A549 (cell line): Measurements from ENCODE around the gene HIKESHI. TPM values are rescaled to one million over a fixed set of nuclear protein-coding genes. Genes with fewer than 3 reads are reported as not detected.
A peak's percentile ranks its signal among the peaks of the same experiment; 100 is the strongest.

Experiments used
- ATAC-seq, 2 experiments: fragments of 200-7000 bp in 1 of 2; fragments of >200 bp in 1 of 2; cut with Nextera tagmentation in 1 of 2; cut with Tn5 transposase in 1 of 2; 3 replicates each; pipeline versions ENCODE4 v1.8.0 to v1.9.1; 2018 to 2020; ENCODE audit warnings: mild to moderate bottlenecking in 1 of 2, moderate library complexity in 1 of 2
- CTCF ChIA-PET: fragments of 300-600 bp; sonication (Branson Sonifier 250); formaldehyde crosslinking; extraction: SDS; loops from one replicate; lab custom pipeline; 2021; ENCODE audit warnings: antibody characterized with exemption, inconsistent platforms; lab: Yijun Ruan, JAX
- POLR2A ChIA-PET: fragments of 350-600 bp; formaldehyde crosslinking; extraction: SDS; loops from one replicate; lab custom pipeline; 2021; ENCODE audit warnings: antibody characterized with exemption, inconsistent platforms; lab: Yijun Ruan, JAX
- DNase-seq, 2 experiments: peaks; one replicate each; pipeline versions ENCODE4 v3.0.0 to v3.0.0-alpha.2; 2011 to 2016; ENCODE audit warnings: low read depth in 1 of 2, low spot score in 1 of 2
- FAIRE-seq: peaks from 2 replicates; lab custom pipeline; 2011; peaks lifted over from hg19 to GRCh38; lab: Jason Lieb, UNC
- H3K27ac ChIP-seq, 2 experiments: fragments of >200 bp; sonication (Bioruptor Twin); formaldehyde crosslinking; 3 replicates each; pipeline ENCODE4 v1.5.1; 2016 to 2017
- H3K4me1 ChIP-seq: fragments of >200 bp; sonication (Bioruptor Twin); formaldehyde crosslinking; 3 replicates; pipeline ENCODE4 v1.6.1; 2016
- H3K4me2 ChIP-seq: fragments of >200 bp; sonication (Bioruptor Twin); formaldehyde crosslinking; 3 replicates; pipeline ENCODE4 v1.6.1; 2016
- H3K4me3 ChIP-seq: fragments of >200 bp; sonication (Bioruptor Twin); formaldehyde crosslinking; 3 replicates; pipeline ENCODE4 v1.5.1; 2016
- H3K9me3 ChIP-seq: fragments of >200 bp; sonication (Bioruptor Twin); formaldehyde crosslinking; 3 replicates; pipeline ENCODE4 v1.6.1; 2016
- BCL3 ChIP-seq: fragments of >200 bp; sonication (Bioruptor Twin); formaldehyde crosslinking; IDR thresholded peaks from 3 replicates; pipeline ENCODE4 v1.6.1; 2016
- CBX2 ChIP-seq: fragments of 200-600 bp; sonication (generic); IDR thresholded peaks from 2 replicates; pipeline ENCODE4 v1.6.1; 2016; ENCODE audit warnings: low read depth, mild to moderate bottlenecking, borderline replicate concordance
- CHD2 ChIP-seq: fragments of 150-350 bp; IDR thresholded peaks from 2 replicates; pipeline ENCODE4 v1.6.1; 2014; ENCODE audit warnings: low read length; ENCODE audit not compliant: partially characterized antibody
- CHD4 ChIP-seq: fragments of 200-600 bp; sonication (generic); IDR thresholded peaks from 2 replicates; pipeline ENCODE4 v1.6.1; 2016; ENCODE audit warnings: antibody characterized with exemption, mild to moderate bottlenecking, borderline replicate concordance
- EP300 ChIP-seq, 2 experiments: fragments of >200 bp; sonication (Bioruptor Twin); formaldehyde crosslinking; IDR thresholded peaks; 2 replicates in 1 of 2; 3 replicates in 1 of 2; pipeline ENCODE4 v1.6.1; 2016 to 2017
- FOSL2 ChIP-seq, 2 experiments: fragments of 450-650 bp in 1 of 2; fragments of >200 bp in 1 of 2; sonication (Bioruptor Twin) in 1 of 2; formaldehyde crosslinking; IDR thresholded peaks; 2 replicates each; pipeline versions ENCODE4 v1.5.0 to v1.6.1; 2016 to 2020; ENCODE audit warnings: mild to moderate bottlenecking in 1 of 2, moderate library complexity in 1 of 2
- HMGXB4 ChIP-seq: fragments of 250-450 bp; sonication (Bioruptor Pico); IDR thresholded peaks from 2 replicates; pipeline ENCODE4 v1.5.0; 2021; ENCODE audit warnings: mild to moderate bottlenecking, moderate library complexity, borderline replicate concordance
- HOXA7 ChIP-seq: fragments of 250-450 bp; sonication (Bioruptor Pico); IDR thresholded peaks from 2 replicates; pipeline ENCODE4 v1.5.0; 2020; ENCODE audit warnings: mild to moderate bottlenecking, moderate library complexity
- HOXB5 ChIP-seq: fragments of 250-450 bp; sonication (Bioruptor Pico); IDR thresholded peaks from 2 replicates; pipeline ENCODE4 v1.5.0; 2020; ENCODE audit warnings: mild to moderate bottlenecking, moderate library complexity
- JUN ChIP-seq, 2 experiments: fragments of >200 bp; sonication (Bioruptor Twin); formaldehyde crosslinking; IDR thresholded peaks; 2 replicates in 1 of 2; 3 replicates in 1 of 2; pipeline ENCODE4 v1.6.1; 2016 to 2017
- JUNB ChIP-seq: fragments of >200 bp; sonication (Bioruptor Twin); formaldehyde crosslinking; IDR thresholded peaks from 2 replicates; pipeline ENCODE4 v1.6.1; 2016
- KDM5A ChIP-seq: fragments of 200-600 bp; sonication (generic); IDR thresholded peaks from 2 replicates; pipeline ENCODE4 v1.6.1; 2016; ENCODE audit warnings: antibody characterized with exemption, mild to moderate bottlenecking
- MAX ChIP-seq: IDR thresholded peaks from 2 replicates; pipeline ENCODE4 v1.6.1; 2012
- PBX3 ChIP-seq: IDR thresholded peaks from 2 replicates; pipeline ENCODE4 v1.6.1; 2012
- PHF8 ChIP-seq: fragments of 200-600 bp; sonication (generic); IDR thresholded peaks from 2 replicates; pipeline ENCODE4 v1.6.1; 2016; ENCODE audit warnings: low read depth, mild to moderate bottlenecking, antibody characterized with exemption, moderate library complexity, borderline replicate concordance
- POLR2A ChIP-seq: IDR thresholded peaks from 2 replicates; pipeline ENCODE4 v1.6.1; 2012; ENCODE audit warnings: mild to moderate bottlenecking, low read length
- RCOR1 ChIP-seq: fragments of 150-350 bp; IDR thresholded peaks from 2 replicates; pipeline ENCODE4 v1.6.1; 2014; ENCODE audit warnings: antibody characterized with exemption, low read length, low read depth
- REST ChIP-seq: fragments of 200-600 bp; sonication (generic); IDR thresholded peaks from 2 replicates; pipeline ENCODE4 v1.6.1; 2016; ENCODE audit warnings: antibody characterized with exemption, mild to moderate bottlenecking, moderate library complexity
- USF2 ChIP-seq: fragments of 450-650 bp; IDR thresholded peaks from 2 replicates; pipeline ENCODE4 v1.6.1; 2014; ENCODE audit warnings: antibody characterized with exemption
- ZFP36 ChIP-seq: fragments of 450-650 bp; IDR thresholded peaks from 2 replicates; pipeline ENCODE4 v1.6.1; 2014; ENCODE audit warnings: borderline replicate concordance; ENCODE audit not compliant: partially characterized antibody
- WGBS: methylation state at CpG from one replicate; pipeline ENCODE4 v1.1.6; 2017; ENCODE audit errors: missing lambda C conversion rate; 5-methylcytosine and 5-hydroxymethylcytosine counted together
- polyA minus RNA-seq: library from RNA; depleted of rRNA, polyadenylated mRNA; stranded (reverse); fragments of >200 nt; gene quantifications from 2 replicates; pipeline ENCODE4 v1.2.3, GENCODE V29; 2011; rRNA and poly(A)+ RNA removed
- polyA plus RNA-seq, 4 experiments: library from polyadenylated mRNA; depleted of rRNA in 3 of 4; stranded (reverse); fragments of >200 nt; fragmentation: RNase III in 1 of 4; extraction: RNeasy Plus Mini Kit Qiagen cat#74134 plus additional on column Dnase treatment in 1 of 4; gene quantifications; 2 replicates in 3 of 4; 3 replicates in 1 of 4; pipeline ENCODE4 v1.2.3, GENCODE V29; 2011 to 2017

HIKESHI gene
- polyA plus RNA-seq (2011; rRNA removed): 101 and 137 TPM in 2 replicates
- polyA plus RNA-seq (2012; cell fraction: cytosol; rRNA removed): 37.1 and 37.6 TPM in 2 replicates
- polyA plus RNA-seq (2012; cell fraction: nucleus; rRNA removed): 11.2 and 16.6 TPM in 2 replicates
- 39.6 to 45.3 TPM (median 39.7 TPM) in 3 replicates for polyA plus RNA-seq (2017; fragmentation: RNase III; extraction: RNeasy Plus Mini Kit Qiagen cat#74134 plus additional on column Dnase treatment)
- polyA minus RNA-seq: 25.6 and 27.9 TPM in 2 replicates

- POLR2A ChIA-PET: interaction anchor here (1.0 kb wide), 1 partner anchor 57 kb away, joined by 3 read pairs; no protein-coding TSS in a partner anchor
- H3K9me3 ChIP-seq: no peaks in the 10 kb centered on the region
- peak within 1 kb of the TSS; percentile 83 to 94 for H3K27ac ChIP-seq
- TF ChIP-seq PHF8: peak; percentile 91; the same call in 1 of the 2 replicates
- TF ChIP-seq PBX3: peak; percentile 42; the same call in 1 of the 2 replicates
- no peak for TF ChIP-seq CHD4
- TF ChIP-seq MAX: peak; percentile 55
- TF ChIP-seq HOXA7 (CRISPR knock-in tag): no peak
- TF ChIP-seq CBX2: no peak
- TF ChIP-seq RCOR1: no peak
- TF ChIP-seq HMGXB4 (CRISPR knock-in tag): no peak
- TF ChIP-seq BCL3: peak; percentile 68; the same call in 1 of the 3 replicates
- TF ChIP-seq FOSL2 (IDR thresholded peaks at IDR 0.05): no peak
- no peak for TF ChIP-seq FOSL2 (CRISPR knock-in tag; IDR thresholded peaks at IDR 0.05)
- no peak for TF ChIP-seq ZFP36
- peak; percentile 61 for TF ChIP-seq KDM5A
- TF ChIP-seq USF2: no peak
- peak; percentile 37 for TF ChIP-seq CHD2
- TF ChIP-seq JUNB: no peak
- TF ChIP-seq JUN (IDR thresholded peaks at IDR 0.05): peak; percentile 77 to 85; a peak in 3 of 5 replicates
- TF ChIP-seq POLR2A: peak; percentile 64
- TF ChIP-seq HOXB5 (CRISPR knock-in tag): 0 out of 2 replicates have a peak, but pooled peaks have one; percentile 69
- TF ChIP-seq REST: no peak
- no peak for TF ChIP-seq EP300 (IDR thresholded peaks at IDR 0.05)
- CTCF ChIA-PET: interaction anchor here (1.1 to 2.2 kb wide), 4 partner anchors 11 to 447 kb away, joined by 3 to 18 read pairs (median 5); partner anchors contain the start of gene CCDC83
- ATAC-seq: peak; percentile 100
- peak within 1 kb of the TSS; percentile 86 for H3K4me2 ChIP-seq
- WGBS: 2% methylated on average over 24 of the region's 30 CpGs
- peaks cover 15% of the 10 kb centered on the region; the same call in 2 of the 3 replicates for H3K4me1 ChIP-seq
- peak; percentile 93 to 97 for DNase-seq
- peak; percentile 49 for FAIRE-seq
- peak within 1 kb of the TSS; percentile 66 for H3K4me3 ChIP-seq
These were observed at the start of gene HIKESHI for GRCh38 chr11:86302092-86302793. TSS of gene HIKESHI (plus strand) at chr11:86302240. CDS start at chr11:86302449, 209 bp downstream.
